GM18519 (cell line): ENCODE results near the gene MRPS34.

Experiments
- ATAC-seq: cut with Tn5 transposase; IDR thresholded peaks from one replicate; pipeline ENCODE4 v1.9.1; 2021; ENCODE audit warnings: mild to moderate bottlenecking, moderate library complexity; ENCODE audit not compliant: unreplicated experiment, low FRiP score

Gene MRPS34

DNA sequence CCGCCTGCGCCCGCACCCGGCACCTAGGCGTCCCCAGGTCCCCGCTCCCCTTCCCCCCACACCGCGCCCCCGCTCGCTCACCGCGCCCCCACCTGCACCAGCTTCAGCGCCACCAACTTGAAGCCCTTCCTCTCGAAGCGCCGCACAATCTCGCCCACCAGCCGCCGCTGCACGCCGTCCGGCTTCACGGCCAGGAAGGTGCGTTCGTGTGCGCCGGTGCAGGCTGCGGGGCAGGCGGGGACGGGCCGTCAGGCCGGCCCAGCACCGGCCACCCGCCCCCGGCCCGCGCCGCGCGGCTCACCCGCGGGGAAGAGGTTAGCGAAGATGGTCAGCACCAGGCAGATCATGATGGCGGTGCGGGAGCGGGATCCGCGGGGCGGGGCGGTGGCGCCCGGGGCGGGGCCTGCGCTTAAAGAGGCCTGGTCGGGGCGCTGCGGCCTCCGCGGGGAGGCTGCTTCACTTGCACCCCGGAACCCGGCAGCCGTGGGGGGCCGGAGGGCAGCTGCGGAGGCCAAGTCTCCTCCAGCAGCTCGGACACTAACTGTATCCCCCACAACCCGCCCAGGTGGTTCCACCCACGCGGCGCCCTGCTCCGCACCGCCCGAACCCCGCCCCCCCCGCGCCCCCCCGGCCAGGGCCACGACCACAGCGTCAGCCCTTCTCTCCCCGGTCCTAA, 1.6 kb downstream of the MRPS34 start, which contains the start of gene NME3:
NME3 (minus strand) TSS at position 356 of the 676 bp plus-strand sequence; CDS start at position 347, 9 bp downstream.
- no peak for ATAC-seq

DNA sequence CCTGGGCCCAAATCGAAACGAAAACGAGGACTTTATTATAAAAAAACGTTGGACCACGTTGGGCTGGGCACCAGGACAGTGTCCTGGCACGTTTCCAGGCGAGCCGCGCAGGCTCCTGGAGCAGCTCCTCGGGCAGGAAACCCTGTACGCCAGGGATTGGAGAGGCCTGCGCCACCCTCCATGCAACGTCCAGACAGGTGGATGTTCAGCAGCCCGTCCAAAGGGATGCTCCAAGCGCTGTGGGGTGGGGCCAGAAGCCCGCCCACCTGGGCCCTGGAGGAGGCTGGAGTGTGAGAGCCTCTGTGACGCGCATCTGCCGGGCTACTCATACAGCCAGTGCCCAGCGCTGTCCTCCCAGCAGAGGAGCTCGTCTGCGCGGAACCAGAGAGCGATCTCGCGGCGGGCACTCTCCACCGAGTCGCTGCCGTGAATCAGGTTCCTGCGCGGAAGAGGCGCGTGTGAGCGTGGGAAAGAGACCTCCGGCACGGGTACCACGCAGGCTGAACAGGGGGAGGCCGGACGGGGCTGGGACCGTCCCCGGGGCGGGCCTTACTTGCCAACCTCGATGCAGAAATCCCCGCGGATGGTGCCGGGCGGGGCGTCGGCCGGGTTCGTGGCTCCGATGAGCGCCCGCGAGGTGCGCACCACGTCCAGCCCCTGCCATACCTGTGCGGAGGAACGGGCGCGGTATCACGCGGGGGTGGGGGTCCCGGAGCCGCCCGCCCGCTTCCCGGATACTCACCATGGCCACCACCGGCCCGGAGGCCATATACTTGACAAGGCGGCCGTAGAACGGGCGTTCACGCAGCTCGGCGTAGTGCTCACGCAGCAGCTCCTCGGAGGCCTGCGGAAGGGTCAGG, 2.4 kb downstream of the MRPS34 start:
- ATAC-seq: no peak

DNA sequence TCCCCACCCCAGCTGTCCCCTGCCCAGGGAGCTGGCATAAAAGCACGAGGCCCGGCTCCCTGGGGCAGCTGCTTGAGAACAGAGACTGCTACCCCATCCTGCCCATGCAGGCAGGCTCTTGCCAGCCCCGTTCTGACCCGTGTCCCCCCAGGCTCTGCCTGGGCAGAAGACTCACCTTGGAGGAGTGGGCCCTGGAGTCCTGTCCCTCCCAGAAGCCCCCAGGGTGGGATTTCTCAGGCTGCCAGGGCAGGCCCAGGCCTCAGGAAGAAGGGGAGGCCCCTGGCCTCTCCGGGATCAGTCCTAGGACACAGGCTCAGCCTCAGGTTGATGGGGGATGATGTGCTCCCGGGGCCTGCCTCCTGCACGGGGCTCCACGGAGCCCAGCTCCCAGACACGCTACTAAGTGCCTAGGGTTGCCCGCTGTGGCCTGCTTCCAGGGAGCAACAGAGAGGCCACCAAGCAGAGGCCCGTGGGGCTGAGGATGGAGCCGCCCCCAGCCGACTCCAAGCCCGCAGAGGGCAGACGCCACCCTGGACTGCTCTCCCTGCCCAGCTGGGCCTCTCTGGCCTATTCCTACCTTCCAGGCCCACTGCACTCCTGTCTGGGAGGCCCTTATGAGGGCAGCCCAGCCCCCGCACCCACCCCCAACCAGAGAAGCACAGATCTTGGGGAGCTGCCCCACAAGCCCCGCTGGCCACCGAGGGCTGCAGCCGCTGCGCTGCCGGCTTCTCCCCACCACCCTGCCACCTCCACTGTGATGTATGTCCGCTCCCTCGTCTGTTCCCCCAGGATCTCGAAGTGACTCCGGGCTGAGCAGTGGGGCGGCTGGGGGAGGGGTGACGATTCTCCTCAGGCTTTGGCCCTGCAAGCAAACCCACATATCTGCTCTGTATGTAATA, 3.3 kb downstream of the MRPS34 start:
- no peak for ATAC-seq

DNA sequence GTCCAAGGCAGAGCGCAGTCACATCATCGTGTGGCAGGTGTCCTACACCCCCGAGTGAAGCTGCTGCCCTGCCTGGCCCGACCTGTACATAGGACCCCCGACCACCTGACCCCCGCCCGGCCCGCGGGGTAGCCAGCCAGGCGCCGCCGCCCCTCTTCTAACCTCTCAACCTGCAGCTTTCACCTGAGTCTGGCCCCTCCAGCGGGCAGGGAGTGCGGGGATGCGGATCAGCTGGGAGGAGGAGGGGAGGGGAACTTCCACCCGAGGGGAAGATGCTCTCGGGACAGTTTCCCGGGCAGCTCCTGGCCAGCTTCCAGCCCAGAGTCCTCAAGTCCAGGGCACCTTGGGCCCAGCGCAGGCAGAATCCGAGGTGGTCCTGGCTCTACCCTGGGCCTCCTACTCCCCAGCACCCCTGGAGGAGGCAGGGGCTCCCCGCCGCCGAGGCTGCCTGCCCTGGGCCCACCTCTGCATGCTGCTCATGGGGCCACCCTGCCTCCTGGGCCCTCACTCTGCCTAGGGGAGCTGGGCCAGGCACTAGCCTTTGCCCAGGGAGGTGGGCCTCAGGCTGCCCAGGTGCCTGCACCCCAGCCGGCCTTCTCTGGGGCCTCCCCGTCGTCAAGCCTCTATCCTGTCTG, 4.0 kb downstream of the MRPS34 start:
- ATAC-seq: no peak

DNA sequence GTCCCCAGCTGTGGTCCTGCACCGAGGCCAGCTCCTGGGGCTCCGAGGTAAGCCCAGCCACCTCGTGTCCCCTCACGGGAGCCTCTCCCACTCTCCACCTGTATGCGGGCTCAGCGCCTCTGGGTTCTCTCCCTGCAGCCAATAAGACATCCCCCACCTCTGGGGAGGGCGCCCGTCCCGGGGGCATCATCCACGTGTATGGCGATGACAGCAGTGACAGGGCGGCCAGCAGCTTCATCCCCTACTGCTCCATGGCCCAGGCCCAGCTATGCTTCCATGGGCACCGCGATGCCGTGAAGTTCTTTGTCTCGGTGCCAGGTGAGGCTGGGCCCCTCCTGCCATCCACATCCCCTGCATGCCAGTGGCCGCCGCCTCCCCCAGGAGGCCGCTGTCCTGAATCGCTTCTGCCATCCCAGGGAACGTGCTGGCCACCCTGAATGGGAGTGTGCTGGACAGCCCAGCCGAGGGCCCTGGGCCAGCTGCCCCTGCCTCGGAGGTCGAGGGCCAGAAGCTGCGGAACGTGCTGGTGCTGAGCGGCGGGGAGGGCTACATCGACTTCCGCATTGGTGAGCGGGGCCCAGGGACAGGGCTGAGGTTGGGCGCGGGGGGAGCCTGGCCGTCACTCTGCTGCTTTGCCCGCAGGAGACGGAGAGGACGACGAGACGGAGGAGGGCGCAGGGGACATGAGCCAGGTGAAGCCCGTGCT, 4.7 kb downstream of the MRPS34 start:
- no peak for ATAC-seq

DNA sequence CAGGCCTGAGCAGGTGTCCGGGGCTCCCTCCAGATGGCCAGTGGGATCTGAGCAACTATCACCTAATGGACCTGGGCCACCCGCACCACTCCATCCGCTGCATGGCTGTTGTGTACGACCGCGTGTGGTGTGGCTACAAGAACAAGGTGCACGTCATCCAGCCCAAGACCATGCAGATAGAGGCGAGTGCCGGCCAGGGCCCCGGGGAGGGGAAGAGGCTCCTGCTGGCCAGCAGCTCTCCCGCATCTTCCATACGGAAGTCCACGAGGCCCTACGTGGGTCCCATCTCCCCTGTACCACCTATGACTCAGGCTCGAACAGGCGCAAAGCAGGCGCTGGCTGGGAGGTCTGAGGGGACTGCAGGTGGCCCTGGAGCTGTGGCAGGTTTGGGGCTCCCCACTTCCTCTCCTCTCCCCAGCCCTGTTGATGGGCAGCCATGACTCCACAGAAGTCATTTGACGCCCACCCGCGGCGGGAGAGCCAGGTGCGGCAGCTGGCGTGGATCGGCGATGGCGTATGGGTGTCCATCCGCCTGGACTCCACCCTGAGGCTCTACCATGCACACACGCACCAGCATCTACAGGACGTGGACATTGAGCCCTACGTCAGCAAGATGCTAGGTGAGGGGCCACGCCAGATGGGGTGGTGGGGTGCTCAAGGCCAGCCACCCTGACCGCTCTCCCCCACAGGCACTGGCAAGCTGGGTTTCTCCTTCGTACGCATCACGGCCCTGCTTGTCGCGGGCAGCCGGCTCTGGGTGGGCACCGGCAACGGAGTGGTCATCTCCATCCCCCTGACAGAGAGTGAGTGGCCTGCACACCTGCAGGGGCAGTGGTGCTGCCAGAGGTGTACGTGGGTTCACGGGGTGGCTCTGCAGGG, 5.6 kb downstream of the MRPS34 start:
- ATAC-seq: no peak

DNA sequence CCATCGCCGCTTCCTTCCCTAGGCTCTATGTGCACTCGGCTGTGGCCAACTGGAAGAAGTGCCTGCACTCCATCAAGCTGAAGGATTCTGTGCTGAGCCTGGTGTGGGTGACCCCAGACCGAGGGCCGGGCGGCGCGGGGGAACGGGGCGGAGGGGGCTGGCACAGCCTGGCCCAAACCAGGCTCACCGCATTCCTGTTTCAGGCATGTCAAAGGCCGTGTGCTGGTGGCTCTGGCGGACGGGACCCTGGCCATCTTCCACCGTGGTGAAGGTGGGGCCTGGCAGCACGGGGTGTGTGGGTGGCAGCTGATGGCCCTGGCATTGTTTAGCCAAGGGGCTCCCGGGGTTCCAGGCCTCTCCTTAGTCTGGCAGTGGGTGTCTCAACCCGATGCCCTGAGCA, 6.2 kb downstream of the MRPS34 start:
- no peak for ATAC-seq

DNA sequence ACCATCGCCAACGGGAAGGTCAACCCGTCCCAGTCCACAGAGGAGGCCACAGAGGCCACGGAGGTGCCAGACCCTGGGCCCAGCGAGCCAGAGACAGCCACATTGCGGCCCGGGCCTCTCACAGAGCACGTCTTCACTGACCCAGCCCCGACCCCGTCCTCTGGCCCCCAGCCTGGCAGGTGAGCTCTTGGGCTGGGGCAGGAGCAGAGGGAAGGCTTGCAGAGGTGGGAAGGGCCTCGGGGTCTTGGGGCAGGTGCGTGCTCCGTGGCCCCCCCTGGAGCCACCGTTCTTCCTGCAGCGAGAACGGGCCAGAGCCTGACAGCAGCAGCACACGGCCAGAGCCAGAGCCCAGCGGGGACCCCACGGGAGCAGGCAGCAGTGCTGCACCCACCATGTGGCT, 6.7 kb downstream of the MRPS34 start:
- no peak for ATAC-seq

DNA sequence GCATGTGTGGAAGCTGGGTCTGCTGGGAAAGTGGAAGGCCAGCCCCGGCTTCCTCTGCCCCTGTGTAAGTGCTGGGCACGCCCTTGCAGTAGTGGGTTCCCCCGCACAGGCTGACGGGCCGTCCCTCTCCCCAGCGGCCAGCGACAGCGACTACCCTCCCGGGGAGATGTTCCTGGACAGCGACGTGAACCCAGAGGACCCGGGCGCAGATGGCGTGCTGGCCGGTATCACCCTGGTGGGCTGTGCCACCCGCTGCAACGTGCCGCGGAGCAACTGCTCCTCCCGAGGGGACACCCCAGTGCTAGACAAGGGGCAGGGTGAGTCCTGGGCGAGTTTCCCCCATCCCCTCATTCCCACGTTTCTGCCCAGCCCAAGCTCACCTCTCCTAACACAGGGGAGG, 7.1 kb downstream of the MRPS34 start:
- no peak for ATAC-seq

DNA sequence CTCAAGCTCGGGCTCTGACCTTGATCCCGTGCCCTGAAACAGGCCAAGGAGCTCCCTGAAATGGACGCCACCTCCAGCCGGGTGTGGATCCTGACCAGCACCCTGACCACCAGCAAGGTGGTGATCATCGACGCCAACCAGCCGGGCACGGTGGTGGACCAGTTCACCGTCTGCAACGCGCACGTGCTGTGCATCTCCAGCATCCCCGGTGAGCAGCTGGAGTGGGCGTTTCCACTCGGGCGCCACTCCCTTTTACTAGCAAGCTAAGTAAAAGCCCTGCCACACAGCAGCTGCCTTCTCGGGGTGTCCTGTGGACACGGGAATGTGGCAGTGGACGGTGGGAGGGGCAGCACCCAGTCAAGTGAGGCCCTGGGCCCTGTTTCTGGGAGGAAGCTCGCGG, 8.0 kb downstream of the MRPS34 start:
- no peak for ATAC-seq

DNA sequence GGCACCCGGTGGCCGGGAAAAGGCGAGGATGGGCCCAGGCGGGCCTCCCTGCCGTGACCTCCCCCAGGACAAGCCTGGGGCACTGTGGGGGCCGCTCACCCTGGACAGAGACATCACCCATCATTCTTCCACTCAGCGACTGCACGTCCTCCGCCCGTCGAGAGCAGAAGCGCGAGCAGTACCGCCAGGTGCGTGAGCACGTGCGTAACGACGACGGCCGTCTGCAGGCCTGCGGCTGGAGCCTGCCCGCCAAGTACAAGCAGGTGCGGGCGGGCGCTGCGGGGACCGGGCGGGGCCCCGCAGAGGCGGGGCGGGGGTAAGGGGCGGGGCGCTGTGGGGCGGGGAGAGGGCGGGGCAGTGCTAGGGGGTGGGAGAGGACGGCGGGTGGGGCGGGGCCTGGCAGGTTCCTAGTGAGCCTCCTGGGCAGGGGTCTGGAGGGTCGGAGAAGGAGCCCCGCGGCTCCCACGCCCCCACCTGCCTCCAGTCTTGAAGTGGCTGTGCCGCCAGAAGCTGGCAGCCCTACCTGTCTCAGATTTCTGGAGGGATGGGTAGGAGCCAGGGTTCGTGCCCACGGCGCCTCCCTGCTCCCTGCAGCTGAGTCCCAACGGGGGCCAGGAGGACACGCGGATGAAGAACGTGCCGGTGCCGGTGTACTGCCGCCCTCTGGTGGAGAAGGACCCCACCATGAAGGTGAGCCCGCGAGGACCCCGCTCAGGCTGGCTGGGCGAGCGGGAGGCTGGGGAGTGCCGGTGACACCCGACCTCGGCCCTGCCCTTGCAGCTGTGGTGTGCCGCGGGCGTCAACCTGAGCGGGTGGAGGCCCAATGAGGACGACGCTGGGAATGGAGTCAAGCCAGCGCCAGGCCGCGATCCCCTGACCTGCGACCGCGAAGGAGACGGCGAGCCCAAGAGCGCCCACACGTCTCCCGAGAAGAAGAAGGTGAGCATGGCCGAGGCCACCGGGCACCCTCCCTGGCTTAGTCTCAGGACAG, 9.1 kb downstream of the MRPS34 start:
- no peak for ATAC-seq

DNA sequence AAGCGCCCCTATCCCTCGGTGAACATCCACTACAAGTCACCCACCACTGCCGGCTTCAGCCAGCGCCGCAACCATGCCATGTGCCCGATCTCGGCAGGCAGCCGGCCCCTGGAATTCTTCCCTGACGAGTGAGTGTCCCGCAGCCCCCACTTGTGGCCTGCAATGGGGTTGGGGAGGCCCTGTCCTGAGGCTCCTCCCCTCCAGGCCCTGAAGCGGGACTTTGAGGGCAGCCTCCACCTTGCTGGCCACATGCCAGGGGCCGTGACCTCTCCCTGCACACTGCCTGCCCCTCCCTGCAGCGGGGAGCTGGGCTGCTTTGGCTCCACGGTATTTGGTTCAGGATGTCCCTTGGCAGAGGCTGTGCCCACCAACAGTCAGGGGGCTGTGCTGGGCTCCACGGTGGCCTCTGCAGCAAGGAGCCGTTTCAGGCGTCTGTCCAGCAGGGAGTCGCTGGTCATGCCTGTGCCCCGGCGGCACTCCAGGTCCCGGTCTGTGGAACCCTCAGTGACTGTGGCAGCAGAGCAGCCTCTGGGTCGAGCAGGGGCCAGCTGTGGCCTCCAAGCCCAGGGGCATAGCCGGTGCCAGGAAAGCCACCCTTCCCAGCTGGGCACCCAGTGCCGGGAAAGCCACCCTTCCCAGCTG, 9.9 kb downstream of the MRPS34 start:
- ATAC-seq: no peak

DNA sequence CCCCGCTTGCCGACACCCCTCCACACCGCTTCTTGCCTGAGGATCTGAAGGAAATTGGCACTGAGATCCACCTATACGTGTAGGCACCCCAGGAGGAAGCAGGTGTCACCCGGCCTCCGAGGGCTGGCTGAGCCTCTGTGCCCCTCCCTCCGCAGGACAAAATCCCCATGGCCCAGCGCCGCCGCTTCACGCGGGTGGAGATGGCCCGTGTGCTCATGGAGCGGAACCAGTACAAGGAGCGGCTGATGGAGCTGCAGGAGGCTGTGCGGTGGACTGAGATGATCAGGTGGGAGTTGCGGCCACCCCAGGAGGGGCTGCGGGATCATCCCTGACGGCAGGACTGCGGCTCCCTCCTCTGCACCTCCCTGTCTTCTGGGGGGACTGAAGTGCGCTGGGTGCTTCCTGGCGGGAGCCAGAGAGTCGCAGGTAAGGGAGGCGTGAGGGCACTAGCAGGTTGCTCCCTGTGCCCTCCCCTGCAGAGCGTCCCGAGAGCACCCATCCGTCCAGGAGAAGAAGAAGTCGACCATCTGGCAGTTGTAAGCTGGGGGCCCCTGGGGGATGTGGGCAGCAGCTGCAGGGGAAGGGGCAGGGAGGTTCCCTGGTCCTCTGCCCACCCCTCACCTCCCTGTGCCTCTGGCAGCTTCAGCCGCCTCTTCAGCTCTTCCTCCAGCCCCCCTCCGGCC, 10.6 kb downstream of the MRPS34 start:
- ATAC-seq: no peak

DNA sequence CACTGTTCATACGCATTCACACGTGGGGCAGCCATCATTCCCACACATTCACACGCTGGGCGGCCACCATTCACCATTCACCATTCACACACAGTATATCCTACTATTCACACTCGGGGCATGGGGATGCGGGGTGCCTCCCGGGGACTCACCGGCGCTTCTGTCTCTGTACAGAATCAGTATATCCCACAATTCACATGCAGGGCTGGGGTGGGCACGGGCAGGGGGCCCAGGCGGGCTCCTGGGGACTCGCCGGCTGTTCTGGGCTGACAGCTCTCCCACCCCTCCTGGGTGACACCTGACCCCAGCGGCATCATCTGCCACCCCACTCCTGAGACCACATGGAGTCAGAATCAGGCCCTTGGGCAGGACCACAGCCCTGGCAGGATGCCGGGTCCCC, 11.2 kb downstream of the MRPS34 start:
- ATAC-seq: no peak

DNA sequence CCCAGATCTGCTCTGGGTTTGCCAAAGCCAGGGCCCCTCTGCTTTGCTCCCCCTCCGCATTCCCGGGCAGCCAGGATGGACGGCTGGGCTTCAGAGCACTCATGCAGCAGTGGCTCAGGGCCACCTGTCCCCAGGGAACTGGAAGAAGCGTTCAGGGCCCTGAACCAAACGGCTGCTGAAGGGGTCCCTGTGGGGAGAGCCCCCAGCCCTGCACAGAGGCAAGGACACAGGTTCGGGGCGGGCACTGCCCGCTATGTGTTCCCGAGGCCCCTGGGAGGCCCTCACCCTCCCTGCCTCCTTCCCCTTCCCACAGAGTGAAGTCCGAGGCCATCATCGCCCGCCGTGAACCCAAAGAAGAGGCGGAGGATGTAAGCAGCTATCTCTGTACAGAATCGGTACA, 12.0 kb downstream of the MRPS34 start:
- ATAC-seq: no peak

DNA sequence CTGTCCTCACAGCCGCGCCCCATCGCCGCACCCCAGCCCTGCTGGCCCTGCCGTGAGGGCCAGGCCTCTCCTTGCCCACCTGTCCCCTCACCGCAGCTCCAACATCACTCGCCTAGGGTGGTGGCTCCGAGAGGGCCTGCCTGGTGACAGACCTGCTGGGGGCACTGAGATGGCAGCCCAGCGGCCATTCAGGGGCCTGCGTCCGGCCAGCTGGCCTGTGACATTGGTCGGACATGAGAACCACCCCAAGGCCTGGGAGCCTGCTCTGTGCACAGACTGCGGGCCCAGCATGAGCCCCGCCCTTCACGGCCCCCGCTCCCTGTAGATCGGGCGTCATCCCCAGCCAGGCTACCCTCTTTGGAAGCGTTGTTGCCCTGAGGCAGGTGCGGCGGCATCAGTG, 13.4 kb downstream of the MRPS34 start:
- ATAC-seq: no peak

DNA sequence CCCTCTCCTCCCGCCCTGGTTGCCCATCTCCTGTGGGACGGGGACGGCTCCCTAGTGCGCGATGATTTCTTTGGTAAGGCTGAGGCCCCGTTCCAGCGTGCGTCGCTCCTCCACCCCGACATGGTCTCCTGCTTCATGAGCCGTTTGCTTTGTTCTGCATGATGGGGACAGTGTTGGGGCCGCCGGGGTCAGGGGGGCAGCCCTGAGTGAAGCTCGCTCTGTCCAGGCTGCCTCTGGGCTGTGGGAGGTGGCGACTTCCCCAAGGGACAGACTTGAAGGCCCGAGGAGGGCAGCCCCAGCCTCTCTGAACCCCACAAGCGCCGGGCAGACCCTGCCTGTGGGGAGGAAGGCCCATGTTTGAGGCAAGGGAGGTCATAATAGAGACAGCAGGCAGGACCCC, 14.0 kb downstream of the MRPS34 start:
- no peak for ATAC-seq
